D341Med (cell line): Measurements from ENCODE around the gene EVX2.

Experiments used
- DNase-seq: peaks from one replicate; pipeline ENCODE4 v3.0.0; 2012; ENCODE audit warnings: low spot score

Gene EVX2

GRCh38 chr2:176083796-176084261 lies at the start of gene EVX2:
Gene EVX2 (minus strand): TSS chr2:176083962. CDS start chr2:176083776, 186 bp downstream.
- no peak for DNase-seq

GRCh38 chr2:176133389-176133788 lies 49.6 kb upstream of the EVX2 start:
- DNase-seq = no peak

- DNase-seq = no peak
Observed at GRCh38 chr2:176132205-176133171, 48.7 kb upstream of the EVX2 start.

GRCh38 chr2:176131848-176132158 lies 48.0 kb upstream of the EVX2 start:
- no peak for DNase-seq

GRCh38 chr2:176130957-176131847 lies 47.4 kb upstream of the EVX2 start:
- DNase-seq = no peak

- DNase-seq = peak; percentile 66
Observed at GRCh38 chr2:176130147-176130956, 46.6 kb upstream of the EVX2 start.

GRCh38 chr2:176129813-176130146 lies 46.0 kb upstream of the EVX2 start:
- DNase-seq = no peak

- peak; percentile 66 for DNase-seq
Observed at GRCh38 chr2:176128982-176129796, 45.4 kb upstream of the EVX2 start, which contains the start of gene HOXD8. Gene HOXD8 (plus strand): TSS chr2:176129705. CDS start chr2:176130367, 662 bp downstream.

GRCh38 chr2:176128172-176128981 lies 44.6 kb upstream of the EVX2 start:
- no peak for DNase-seq

GRCh38 chr2:176127774-176128072 lies 44.0 kb upstream of the EVX2 start:
- DNase-seq = no peak

- DNase-seq = no peak
Observed at GRCh38 chr2:176126929-176127773, 43.4 kb upstream of the EVX2 start.

- no peak for DNase-seq
Observed at GRCh38 chr2:176125772-176126054, 42.0 kb upstream of the EVX2 start.

- DNase-seq = no peak
Observed at GRCh38 chr2:176124947-176125771, 41.4 kb upstream of the EVX2 start.

GRCh38 chr2:176124110-176124946 lies 40.6 kb upstream of the EVX2 start:
- DNase-seq = no peak

GRCh38 chr2:176123411-176124109 lies 39.8 kb upstream of the EVX2 start:
- DNase-seq = no peak

GRCh38 chr2:176122683-176123410 lies 39.1 kb upstream of the EVX2 start, which contains the start of gene HOXD9:
Gene HOXD9 (plus strand): TSS chr2:176122719. CDS start chr2:176122769, 50 bp downstream.
- DNase-seq = peak; percentile 64
